HG03095 (cell line): ENCODE data around the gene CENPC.
"Not testable (repeated sequence)": the region's sequence is repeated elsewhere in the genome, so short reads cannot be mapped to it uniquely, and the experiment has no call there.

Experiments
- ATAC-seq: cut with Tn5 transposase; IDR thresholded peaks from one replicate; pipeline ENCODE4 v1.9.1; 2021; ENCODE audit warnings: moderate library complexity; ENCODE audit not compliant: unreplicated experiment

CENPC gene

DNA sequence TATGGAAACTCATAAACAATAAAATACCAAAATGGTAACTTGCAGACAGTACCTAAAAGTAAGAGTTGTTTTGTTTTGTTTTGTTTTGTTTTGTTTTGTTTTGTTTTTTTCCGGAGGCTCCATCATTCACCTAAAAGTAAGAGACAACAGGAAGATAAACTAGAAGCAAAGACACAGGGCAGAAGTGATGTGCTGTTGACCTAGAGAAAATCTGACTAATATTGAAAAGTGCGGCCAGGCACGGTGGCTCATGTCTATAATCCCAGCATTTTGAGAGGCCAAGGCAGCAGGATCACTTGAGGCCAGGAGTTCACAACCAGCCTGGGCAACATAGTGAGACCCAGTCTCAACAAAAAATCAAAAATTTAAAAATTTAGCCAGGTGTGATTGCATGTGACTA lies 5.6 kb upstream of the CENPC start:
- ATAC-seq: peak; percentile 31

- peak; percentile 48 for ATAC-seq
These were observed 5.1 kb upstream of the CENPC start for GRCh38 chr4:67550451-67550850.

GRCh38 chr4:67549123-67549522 lies 3.8 kb upstream of the CENPC start:
- ATAC-seq: no peak

DNA sequence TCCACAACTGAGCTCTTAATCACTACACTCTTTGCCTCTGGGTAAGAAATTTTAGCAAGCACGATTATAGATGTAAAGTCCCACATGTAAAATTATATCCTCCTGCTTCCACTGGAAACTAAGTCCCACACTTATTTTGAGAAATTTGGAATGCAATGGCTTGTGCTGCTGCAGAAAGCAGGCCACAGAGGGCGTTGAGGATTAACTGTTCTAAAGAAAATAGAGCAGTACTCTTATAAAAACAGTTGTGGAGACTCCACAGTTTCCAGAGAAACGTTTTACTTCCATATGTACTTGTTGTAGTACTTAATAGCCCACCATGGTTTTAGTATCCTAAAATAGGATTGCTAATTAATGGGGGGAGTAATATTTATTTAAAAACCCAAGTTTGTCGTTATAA lies 1.7 kb upstream of the CENPC start:
- no peak for ATAC-seq

- ATAC-seq: no peak
These were observed 677 bp upstream of the CENPC start for GRCh38 chr4:67546004-67546356.

- no peak for ATAC-seq
These were observed 3.2 kb downstream of the CENPC start for GRCh38 chr4:67542076-67542475.

DNA sequence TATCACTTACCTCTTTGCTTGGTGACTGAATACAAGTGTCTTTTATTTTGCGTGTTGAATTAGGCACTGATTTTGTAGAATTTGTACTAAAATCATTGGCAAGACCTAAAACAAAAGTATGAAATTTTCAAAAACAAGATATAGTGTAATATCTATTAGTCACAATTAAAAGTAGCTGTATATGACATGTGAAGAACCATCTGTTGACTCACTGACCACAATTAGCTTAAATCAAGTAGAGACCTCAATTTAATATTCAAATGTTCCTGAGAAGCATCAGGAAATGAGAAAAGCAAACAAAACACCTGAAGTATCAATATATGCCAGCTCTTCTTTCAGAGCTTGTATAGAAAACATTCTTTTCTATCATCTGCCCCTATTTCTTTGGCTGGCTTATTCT lies 5.5 kb downstream of the CENPC start:
- ATAC-seq: no peak

- no peak for ATAC-seq
These were observed 9.9 kb downstream of the CENPC start for GRCh38 chr4:67535280-67535840.

GRCh38 chr4:67533112-67533511 lies 12.2 kb downstream of the CENPC start:
- no peak for ATAC-seq

- not testable (repeated sequence) for ATAC-seq
These were observed 12.9 kb downstream of the CENPC start for GRCh38 chr4:67532397-67532796.

GRCh38 chr4:67531379-67531962 lies 13.8 kb downstream of the CENPC start:
- no peak for ATAC-seq

DNA sequence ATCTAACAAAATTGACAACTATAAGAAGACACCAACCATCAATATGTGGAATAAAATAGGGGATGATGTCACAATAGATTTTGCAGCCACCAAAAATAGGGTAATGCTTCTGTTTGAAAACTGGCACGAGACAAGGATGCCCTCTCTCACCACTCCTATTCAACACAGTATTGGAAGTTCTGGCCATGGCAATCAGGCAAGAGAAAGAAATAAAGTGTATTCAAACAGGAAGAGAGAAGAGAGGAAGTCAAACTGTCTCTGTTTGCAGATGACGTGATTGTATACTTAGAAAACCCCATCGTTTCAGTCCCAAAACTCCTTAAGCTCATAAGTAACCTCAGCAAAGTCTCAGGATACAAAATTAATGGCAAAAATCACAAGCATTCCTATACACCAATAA lies 21.2 kb downstream of the CENPC start:
- not testable (repeated sequence) for ATAC-seq

DNA sequence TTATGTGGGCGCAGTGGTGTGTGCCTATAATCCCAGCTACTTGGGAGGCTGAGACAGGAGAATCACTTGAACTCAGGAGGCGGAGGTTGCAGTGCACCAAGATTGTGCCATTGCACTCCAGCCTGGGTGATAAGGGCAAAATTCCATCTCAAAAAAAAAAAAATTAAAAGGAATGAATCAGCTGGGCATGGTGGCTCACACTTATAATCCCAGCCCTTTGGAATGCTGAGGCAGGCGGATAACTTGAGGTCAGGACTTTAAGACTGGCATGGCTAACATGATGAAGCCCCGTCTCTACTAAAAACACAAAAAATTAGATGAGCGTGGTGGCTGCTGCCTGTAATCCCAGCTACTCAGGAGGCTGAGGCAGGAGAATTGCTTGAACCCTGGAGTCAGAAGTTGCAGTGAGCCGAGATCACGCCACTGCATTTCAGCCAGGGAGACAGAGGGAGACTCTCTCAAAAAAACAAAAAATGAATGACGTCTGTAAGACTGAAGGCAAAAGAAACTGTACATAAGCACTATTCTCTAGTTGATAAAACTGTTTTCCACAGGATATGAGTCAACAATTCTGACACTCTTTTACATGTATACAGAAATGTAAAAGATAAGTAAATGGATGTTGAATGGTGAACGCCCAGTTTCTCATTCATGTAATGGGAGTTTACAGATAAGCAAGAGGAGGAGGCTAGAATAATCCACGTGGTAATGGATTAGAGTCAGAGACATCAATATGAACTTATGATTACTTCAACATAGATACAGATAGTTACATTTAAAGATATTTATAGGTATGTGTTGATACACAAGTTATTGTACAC lies 22.2 kb downstream of the CENPC start:
- ATAC-seq: no peak

GRCh38 chr4:67522230-67522629 lies 23.1 kb downstream of the CENPC start:
- no peak for ATAC-seq

DNA sequence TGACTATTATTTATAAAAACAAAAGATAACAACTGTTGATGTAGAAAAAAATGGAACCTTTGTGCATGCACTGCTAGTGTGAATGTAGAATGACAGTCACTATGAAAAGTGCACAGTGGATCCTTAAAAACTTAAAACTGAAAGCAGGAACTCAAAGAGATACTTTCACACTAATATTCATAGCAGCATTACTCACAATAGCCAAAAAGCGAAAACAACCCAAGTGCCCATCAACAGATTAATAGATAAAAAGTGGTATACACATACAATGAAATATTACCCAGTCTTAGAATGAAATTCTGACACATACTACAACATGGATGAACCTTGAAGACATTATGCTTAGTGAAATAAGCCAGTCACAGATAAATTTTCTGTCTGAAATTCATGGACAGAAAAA lies 23.8 kb downstream of the CENPC start:
- ATAC-seq: peak; percentile 93

DNA sequence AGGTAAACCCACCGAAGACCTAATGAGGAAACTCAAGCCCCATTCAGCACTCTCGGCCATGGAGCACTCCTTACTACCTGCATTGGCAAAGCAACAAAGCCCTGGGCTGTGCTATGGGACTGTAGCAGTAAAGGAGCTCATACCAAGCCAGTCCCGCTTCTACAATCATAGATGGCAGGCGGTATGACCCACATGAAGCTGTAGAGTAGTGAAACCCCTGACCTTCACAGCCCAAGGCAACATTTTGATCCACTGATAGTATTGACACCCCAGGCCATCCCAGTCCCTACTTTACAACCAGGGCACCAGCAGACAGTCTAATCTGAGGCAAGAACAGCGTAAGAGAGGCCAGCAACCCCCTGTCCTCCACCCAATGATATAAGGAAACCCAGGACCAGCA lies 25.2 kb downstream of the CENPC start:
- no peak for ATAC-seq

DNA sequence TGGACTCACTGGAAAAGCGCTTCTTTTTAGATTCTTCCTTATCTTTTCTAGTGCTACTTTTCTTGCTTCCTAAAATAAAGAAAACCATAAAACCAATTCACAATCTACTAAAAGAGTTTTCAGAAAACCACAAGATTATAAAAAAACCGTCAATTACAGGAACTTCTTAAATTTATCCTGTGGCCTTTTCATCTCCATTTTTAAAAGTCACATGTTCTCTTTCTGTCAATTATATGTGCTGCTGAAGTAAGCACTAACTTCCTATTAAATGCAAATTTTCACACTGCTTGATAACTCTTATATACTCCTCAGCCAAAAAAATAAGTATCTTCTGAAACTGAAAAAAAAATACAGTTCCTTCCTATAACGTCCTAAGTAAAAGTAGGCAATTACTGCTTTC lies 32.8 kb downstream of the CENPC start:
- ATAC-seq: no peak

GRCh38 chr4:67500373-67500772 lies 44.9 kb downstream of the CENPC start:
- ATAC-seq: no peak

DNA sequence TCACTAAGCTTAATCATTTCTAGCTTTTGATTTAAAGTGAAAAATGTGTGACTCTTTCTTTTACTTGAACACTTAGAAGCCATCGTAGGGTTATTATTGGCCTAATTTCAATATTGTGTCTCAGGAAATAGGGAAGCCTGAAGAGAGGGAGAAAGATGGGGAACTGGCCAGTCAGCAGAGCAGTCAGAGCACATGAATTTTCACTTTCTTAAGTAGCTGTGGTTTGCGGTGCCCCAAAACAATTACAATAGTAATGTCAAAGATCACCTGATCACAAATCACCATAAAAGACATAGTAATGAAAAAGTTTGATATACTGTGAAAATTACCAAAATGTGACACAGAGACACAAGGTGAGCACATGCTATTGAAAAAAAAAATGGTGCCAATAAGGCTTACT lies 45.5 kb downstream of the CENPC start:
- ATAC-seq: peak; percentile 64

- ATAC-seq: no peak
These were observed 61.3 kb downstream of the CENPC start for GRCh38 chr4:67483868-67484602.

GRCh38 chr4:67480810-67481209 lies 64.5 kb downstream of the CENPC start:
- ATAC-seq: no peak

DNA sequence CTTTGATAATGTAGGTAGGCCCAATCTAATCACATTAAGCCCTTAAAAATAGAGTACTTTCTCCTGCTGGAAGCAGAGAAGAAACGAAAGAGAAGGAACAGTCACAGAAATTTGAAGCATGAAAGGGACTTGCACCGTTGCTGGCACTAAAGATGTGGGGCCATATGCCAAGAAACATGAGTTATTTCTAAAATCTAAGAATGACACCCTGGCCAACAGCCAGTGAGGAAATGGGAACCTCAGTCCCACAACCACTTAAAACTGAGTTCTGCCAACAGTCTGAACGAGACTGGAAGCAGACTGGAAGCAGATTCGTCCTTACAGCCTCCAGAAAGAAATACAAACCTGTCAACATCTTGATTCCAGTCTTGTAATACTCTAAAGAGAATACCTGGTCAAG lies 70.1 kb downstream of the CENPC start:
- no peak for ATAC-seq
